Endothelial cell of umbilical vein (primary cell): Measurements from ENCODE around the gene PTPN6. TPM values are rescaled to one million over a fixed set of nuclear protein-coding genes. Genes with fewer than 3 reads are reported as not detected.

ENCODE experiments used
- BruUV-seq: library from RNA; stranded (reverse); fragments of 400-500 nt; replicated peaks from 2 replicates; lab custom pipeline; 2021; lab: Mats Ljungman, UMichigan
- CTCF ChIA-PET: fragments of 300-600, 350-600 bp; sonication (Branson Sonifier 250); formaldehyde crosslinking; loops from one replicate; lab custom pipeline; 2021; ENCODE audit warnings: antibody characterized with exemption, inconsistent platforms; lab: Charles Lee
- POLR2A ChIA-PET: fragments of 300-600, 350-600 bp; sonication (Branson Sonifier 250); formaldehyde crosslinking; loops from one replicate; lab custom pipeline; 2021; ENCODE audit warnings: antibody characterized with exemption, inconsistent platforms; lab: Charles Lee
- DNase-seq: peaks from one replicate; pipeline ENCODE4 v3.0.0-alpha.2; 2011; ENCODE audit warnings: low read depth, low spot score
- FAIRE-seq: peaks from 2 replicates; lab custom pipeline; 2011; peaks lifted over from hg19 to GRCh38; lab: Jason Lieb, UNC
- H2AFZ ChIP-seq: 2 replicates; pipeline ENCODE4 v1.6.0; 2012; ENCODE audit warnings: low read depth, low read length, control low read depth, inconsistent platforms
- H3K27ac ChIP-seq: 2 replicates; pipeline ENCODE4 v1.5.1; 2011; ENCODE audit warnings: low read depth, mild to moderate bottlenecking, control low read depth, low read length, moderate library complexity; ENCODE audit not compliant: insufficient read depth
- H3K27me3 ChIP-seq, 2 experiments: 2 replicates each; pipeline versions ENCODE4 v1.6.0 to v1.6.1; 2011; ENCODE audit warnings: low read length in 2 of 2, mixed read lengths in 1 of 2; ENCODE audit not compliant: control insufficient read depth in 2 of 2, insufficient read depth in 2 of 2
- H3K36me3 ChIP-seq, 2 experiments: 2 replicates in 1 of 2; 3 replicates in 1 of 2; pipeline ENCODE4 v1.5.1; 2011; ENCODE audit warnings: low read length in 2 of 2, mild to moderate bottlenecking in 1 of 2, moderate library complexity in 1 of 2; ENCODE audit not compliant: control insufficient read depth in 2 of 2, insufficient read depth in 2 of 2; ENCODE audit errors: extremely low read depth in 1 of 2
- H3K4me1 ChIP-seq: 3 replicates; pipeline ENCODE4 v1.5.1; 2011; ENCODE audit warnings: mild to moderate bottlenecking, low read length; ENCODE audit not compliant: control insufficient read depth, insufficient read depth; ENCODE audit errors: extremely low read depth
- H3K4me2 ChIP-seq: 2 replicates; pipeline ENCODE4 v1.6.1; 2011; ENCODE audit warnings: low read length, control low read depth, mixed read lengths; ENCODE audit not compliant: insufficient read depth
- H3K4me3 ChIP-seq, 3 experiments: fragments of 200-600 bp in 1 of 3; sonication (generic), shearing (Covaris generic) in 1 of 3; replicated peaks in 1 of 3; 2 replicates each; pipeline ENCODE4 v1.5.1; 2011 to 2016; ENCODE audit warnings: control low read depth in 3 of 3, low read length in 3 of 3, mild to moderate bottlenecking in 2 of 3, inconsistent platforms in 1 of 3, low read depth in 1 of 3, moderate library complexity in 1 of 3; ENCODE audit not compliant: insufficient read depth in 1 of 3
- H3K79me2 ChIP-seq: 2 replicates; pipeline ENCODE4 v1.6.0; 2012; ENCODE audit warnings: low read length, inconsistent platforms; ENCODE audit not compliant: control insufficient read depth, insufficient read depth
- H3K9ac ChIP-seq: replicated peaks from 2 replicates; pipeline ENCODE3; 2011; ENCODE audit warnings: low read length, control low read depth; ENCODE audit not compliant: insufficient read depth; ENCODE audit errors: extremely low read depth
- H3K9me1 ChIP-seq: replicated peaks from 3 replicates; pipeline ENCODE4 v1.6.0; 2011; ENCODE audit warnings: mild to moderate bottlenecking, low read length; ENCODE audit not compliant: control insufficient read depth, insufficient read depth; ENCODE audit errors: extremely low read depth
- H3K9me3 ChIP-seq: replicated peaks from 2 replicates; pipeline ENCODE4 v1.5.1; 2012; ENCODE audit warnings: low read length, inconsistent platforms; ENCODE audit not compliant: control insufficient read depth, insufficient read depth
- H4K20me1 ChIP-seq: replicated peaks from 2 replicates; pipeline ENCODE3; 2011; ENCODE audit warnings: mild to moderate bottlenecking, low read length; ENCODE audit not compliant: control insufficient read depth, insufficient read depth; ENCODE audit errors: extremely low read depth
- CTCF ChIP-seq, 2 donors: IDR thresholded peaks; 1 replicate in 1 of 2; 2 replicates in 1 of 2; pipeline ENCODE4 v1.5.1; 2011; ENCODE audit warnings: low read length in 2 of 2, mild to moderate bottlenecking in 2 of 2, moderate library complexity in 2 of 2, control low read depth in 1 of 2, inconsistent platforms in 1 of 2, low read depth in 1 of 2; ENCODE audit not compliant: insufficient read depth in 1 of 2; ENCODE audit errors: extremely low read depth in 1 of 2
- EZH2 ChIP-seq: IDR thresholded peaks from 2 replicates; pipeline ENCODE4 v1.6.1; 2012; ENCODE audit warnings: borderline replicate concordance, low read depth, mild to moderate bottlenecking, moderate library complexity, low read length, inconsistent platforms; ENCODE audit not compliant: severe bottlenecking
- FOS ChIP-seq: IDR thresholded peaks from 2 replicates; pipeline ENCODE4 v1.6.1; 2011; ENCODE audit warnings: mild to moderate bottlenecking, low read length, moderate library complexity, borderline replicate concordance; ENCODE audit not compliant: insufficient read depth
- GATA2 ChIP-seq: IDR thresholded peaks from 2 replicates; pipeline ENCODE4 v1.7.0; 2011; ENCODE audit warnings: low read depth, mild to moderate bottlenecking, moderate library complexity, mixed read lengths, low read length; ENCODE audit not compliant: insufficient read length, insufficient read depth
- JUN ChIP-seq: IDR thresholded peaks from 2 replicates; pipeline ENCODE4 v1.6.1; 2011; ENCODE audit warnings: borderline replicate concordance, low read depth; ENCODE audit not compliant: insufficient read length, insufficient read depth
- MYC ChIP-seq: IDR thresholded peaks from one replicate; pipeline ENCODE4 v1.6.1; 2011; ENCODE audit warnings: mild to moderate bottlenecking, low read depth, low read length
- POLR2A ChIP-seq: IDR thresholded peaks from 2 replicates; pipeline ENCODE4 v1.6.1; 2012; ENCODE audit warnings: low read depth, mild to moderate bottlenecking, control low read depth, low read length
- POLR2AphosphoS5 ChIP-seq: IDR thresholded peaks from 2 replicates; pipeline ENCODE4 v1.6.1; 2012; ENCODE audit warnings: low read depth, mild to moderate bottlenecking, control low read depth, low read length, moderate library complexity; ENCODE audit not compliant: insufficient read depth
- dilution Hi-C: fragments of 300-500 bp; cut with MboI; formaldehyde crosslinking; loops from one replicate; pipeline ENCODE4 v1.15.0; 2019; ENCODE audit warnings: low sequenced_read_pairs; ENCODE audit not compliant: extremely low pct_ligation_motif_present
- intact Hi-C: fragments of 100-400 bp; cut with micrococcal nuclease; formaldehyde crosslinking; loops from one replicate; pipeline ENCODE4 v1.10.0; 2022
- polyA plus RNA-seq, 4 experiments: library from polyadenylated mRNA; depleted of rRNA in 3 of 4; stranded (reverse) in 3 of 4; unstranded in 1 of 4; fragments of >200 nt; gene quantifications; 2 replicates each; pipeline versions ENCODE4 v1.2.1 to v1.2.3, GENCODE V29; 2011 to 2012; ENCODE audit warnings: missing spikeins in 1 of 4
- total RNA-seq: library from RNA; stranded (reverse); gene quantifications from 2 replicates; pipeline ENCODE4 v1.2.3, GENCODE V29; 2021

Gene PTPN6
- total and polyA plus RNA-seq, 2 donors (not counting 3 experiments of a cell fraction or from before 2014, with no cell fraction given) = 0.25 to 1.6 TPM

DNA sequence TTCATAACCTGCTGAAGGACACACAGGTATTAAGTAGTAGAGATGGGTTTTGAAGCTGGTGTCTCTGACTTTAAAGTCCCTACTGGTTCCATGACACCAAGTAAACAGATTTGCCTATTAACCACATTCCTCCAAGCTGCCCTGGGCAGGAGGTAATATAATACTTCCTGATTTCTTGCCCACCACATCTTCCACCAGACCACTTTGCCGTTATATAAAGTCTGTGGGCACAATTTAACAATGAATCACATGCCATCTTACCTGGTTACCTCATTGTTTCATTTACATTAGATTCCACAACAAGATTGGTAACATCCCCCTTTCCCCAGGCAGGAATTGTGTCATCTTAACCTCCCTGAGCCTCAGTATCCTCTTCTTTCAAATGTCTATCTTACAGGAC lies 47.4 kb upstream of the PTPN6 start:
- H4K20me1 ChIP-seq = no peaks in the 10 kb centered on the region
- dilution Hi-C loops = no loop called here
- TF ChIP-seq JUN = no peak
- no peak for TF ChIP-seq FOS
- TF ChIP-seq GATA2 = no peak
- TF ChIP-seq POLR2AphosphoS5 = no peak
- TF ChIP-seq POLR2A = no peak
- TF ChIP-seq CTCF (IDR thresholded peaks at IDR 0.05; ENCODE audit: extremely low read depth in 1 of 2, insufficient read depth in 1 of 2, low read depth in 1 of 2, low read length in 2 of 2) = no peak
- TF ChIP-seq EZH2 = no peak
- TF ChIP-seq MYC = no peak
- CTCF ChIA-PET = interaction anchor here (1.5 to 2.0 kb wide), 3 partner anchors 13 to 34 kb away, joined by 5 to 7 read pairs (median 6); partner anchors contain the start of gene SPSB2
- BruUV-seq = no TSS peak
- no peaks in the 10 kb centered on the region for H3K9me3 ChIP-seq
- no peak overlapping the region for H3K27ac ChIP-seq
- H3K4me3 ChIP-seq = no peak overlapping the region
- intact Hi-C loops = loop anchor here (1.0 kb wide), 1 partner anchor 12 kb away; no protein-coding TSS in a partner anchor
- DNase-seq (no peak), FAIRE-seq (no peak)
- no peaks in the 10 kb centered on the region for H3K27me3 ChIP-seq
- no peaks in the 10 kb centered on the region for H3K9me1 ChIP-seq
- H3K4me1 ChIP-seq = peaks cover 7% of the 10 kb centered on the region
- H2AFZ ChIP-seq = peak overlapping the region; percentile 86
- H3K4me2 ChIP-seq = no peak overlapping the region
- POLR2A ChIA-PET = no interaction called here
- H3K36me3 ChIP-seq = no peaks in the 10 kb centered on the region
- H3K79me2 ChIP-seq = no peaks in the 10 kb centered on the region
- no peak overlapping the region for H3K9ac ChIP-seq
